Activated CD8-positive, alpha-beta memory T cell treated with anti-CD3 and anti-CD28 coated beads, Interleukin-2, amount 50 U/mL, for 1 hour (primary cell): Measurements from ENCODE around the gene ATG101.

ENCODE experiments used
- DNase-seq: peaks from one replicate; pipeline ENCODE4 v3.0.0-alpha.2; 2020; ENCODE audit errors: extremely low read depth

Gene ATG101

GRCh38 chr12:52069327-52070184 lies at the start of gene ATG101:
ATG101 (plus strand) TSS chr12:52069978; CDS start chr12:52073651, 3,673 bp downstream.
- peak; percentile 51 for DNase-seq

GRCh38 chr12:52020539-52021336 lies 49.0 kb upstream of the ATG101 start:
- no peak for DNase-seq

GRCh38 chr12:52022841-52023181 lies 47.0 kb upstream of the ATG101 start:
- no peak for DNase-seq

- peak; percentile 72 for DNase-seq
These were observed 46.4 kb upstream of the ATG101 start for GRCh38 chr12:52023182-52023975.

GRCh38 chr12:52023976-52024688 lies 45.6 kb upstream of the ATG101 start:
- DNase-seq: no peak

- no peak for DNase-seq
These were observed 44.9 kb upstream of the ATG101 start for GRCh38 chr12:52024845-52025230.

- no peak for DNase-seq
These were observed 43.5 kb upstream of the ATG101 start for GRCh38 chr12:52026263-52026662.

GRCh38 chr12:52027085-52027843 lies 42.5 kb upstream of the ATG101 start:
- DNase-seq: no peak

- DNase-seq: no peak
These were observed 40.1 kb upstream of the ATG101 start for GRCh38 chr12:52029685-52030084.

GRCh38 chr12:52032446-52032803 lies 37.4 kb upstream of the ATG101 start:
- no peak for DNase-seq

- DNase-seq: peak; percentile 82
These were observed 36.9 kb upstream of the ATG101 start for GRCh38 chr12:52032804-52033445.

- DNase-seq: no peak
These were observed 36.2 kb upstream of the ATG101 start for GRCh38 chr12:52033446-52034140.

- DNase-seq: no peak
These were observed 34.6 kb upstream of the ATG101 start for GRCh38 chr12:52035190-52035589.

GRCh38 chr12:52035926-52036325 lies 33.9 kb upstream of the ATG101 start:
- DNase-seq: no peak

GRCh38 chr12:52036587-52037171 lies 33.1 kb upstream of the ATG101 start:
- DNase-seq: peak; percentile 83

GRCh38 chr12:52037248-52037861 lies 32.4 kb upstream of the ATG101 start:
- no peak for DNase-seq

- no peak for DNase-seq
These were observed 31.3 kb upstream of the ATG101 start for GRCh38 chr12:52038447-52038846.

- DNase-seq: no peak
These were observed 28.7 kb upstream of the ATG101 start for GRCh38 chr12:52041035-52041434.

GRCh38 chr12:52041695-52042123 lies 28.1 kb upstream of the ATG101 start:
- no peak for DNase-seq
